Ectodermal cell (in vitro differentiated cells): ENCODE measurements around the gene MAD1L1.
"Not testable (repeated sequence)": the region's sequence is repeated elsewhere in the genome, so short reads cannot be mapped to it uniquely, and the experiment has no call there.

Source experiments
- H3K27ac ChIP-seq: 2 replicates; pipeline ENCODE4 v1.7.0; 2013; ENCODE audit warnings: mild to moderate bottlenecking, low read depth, low read length; ENCODE audit not compliant: insufficient read depth, poor library complexity, severe bottlenecking
- H3K27me3 ChIP-seq: 2 replicates; pipeline ENCODE4 v1.7.0; 2013; ENCODE audit warnings: mild to moderate bottlenecking, low read length; ENCODE audit not compliant: insufficient read depth, control insufficient read depth, poor library complexity, severe bottlenecking
- H3K36me3 ChIP-seq: one replicate; pipeline ENCODE4 v1.7.0; 2013; ENCODE audit warnings: low read length; ENCODE audit not compliant: control insufficient read depth, insufficient read depth
- H3K4me1 ChIP-seq: one replicate; pipeline ENCODE4 v1.7.0; 2013; ENCODE audit warnings: low read length; ENCODE audit not compliant: control insufficient read depth, insufficient read depth
- H3K4me3 ChIP-seq: 2 replicates; pipeline ENCODE4 v1.7.0; 2013; ENCODE audit warnings: low read depth, low read length, control low read depth; ENCODE audit not compliant: insufficient read depth
- H3K9me3 ChIP-seq: 2 replicates; pipeline ENCODE4 v1.7.0; 2013; ENCODE audit warnings: mild to moderate bottlenecking, low read length, moderate library complexity; ENCODE audit not compliant: control insufficient read depth
- WGBS, 2 experiments: methylation state at CpG; one replicate each; pipeline ENCODE4 v1.1.7; 2013; ENCODE audit warnings: missing lambda C conversion rate in 2 of 2; 5-methylcytosine and 5-hydroxymethylcytosine counted together

Gene MAD1L1

DNA sequence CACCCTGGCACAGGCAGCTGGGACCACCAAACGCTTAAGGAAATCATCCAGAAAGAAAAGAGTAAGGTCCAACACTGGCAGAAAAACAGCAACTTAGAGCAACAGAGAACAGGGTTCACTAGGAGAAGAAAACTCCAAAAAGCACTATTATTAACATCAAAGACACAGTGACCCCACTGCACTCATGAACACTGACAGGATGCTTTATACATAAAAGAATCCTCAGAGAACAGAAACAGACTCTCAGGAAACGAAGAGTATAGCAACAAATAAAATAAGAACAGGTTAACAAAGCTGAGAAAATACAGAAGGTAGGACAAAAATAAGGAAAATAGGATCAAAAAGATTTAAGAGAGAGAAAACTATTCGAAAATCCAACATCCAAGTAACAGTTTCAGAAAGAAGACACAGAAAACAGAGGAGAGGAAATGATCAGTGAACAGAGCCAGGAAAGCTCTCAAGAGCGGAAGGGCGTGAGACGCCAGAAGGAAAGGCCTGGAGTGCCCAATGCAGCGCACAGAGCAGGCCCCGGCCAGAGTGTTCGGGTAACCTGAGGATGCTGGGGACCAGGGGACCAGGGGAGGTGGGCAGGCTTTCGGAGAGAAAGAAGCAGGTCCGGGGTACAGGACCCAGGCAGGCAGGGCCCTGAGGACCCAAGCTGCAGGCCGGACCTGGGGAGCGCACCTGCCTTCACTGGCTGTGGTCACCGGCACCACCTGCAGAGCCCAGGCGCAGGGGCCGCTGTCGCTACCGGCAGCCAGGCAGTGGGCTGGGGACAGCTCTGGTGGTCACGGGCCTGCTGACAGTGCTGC lies 258.2 kb downstream of the MAD1L1 start:
- no peak overlapping the region for H3K4me3 ChIP-seq
- H3K27me3 ChIP-seq = no peaks in the 10 kb centered on the region
- 92% methylated on average over 19 of the region's 19 CpGs for WGBS, 2 experiments
- no peaks in the 10 kb centered on the region for H3K4me1 ChIP-seq
- no peaks in the 10 kb centered on the region for H3K9me3 ChIP-seq
- no peak overlapping the region for H3K27ac ChIP-seq
- no peaks in the 10 kb centered on the region for H3K36me3 ChIP-seq

DNA sequence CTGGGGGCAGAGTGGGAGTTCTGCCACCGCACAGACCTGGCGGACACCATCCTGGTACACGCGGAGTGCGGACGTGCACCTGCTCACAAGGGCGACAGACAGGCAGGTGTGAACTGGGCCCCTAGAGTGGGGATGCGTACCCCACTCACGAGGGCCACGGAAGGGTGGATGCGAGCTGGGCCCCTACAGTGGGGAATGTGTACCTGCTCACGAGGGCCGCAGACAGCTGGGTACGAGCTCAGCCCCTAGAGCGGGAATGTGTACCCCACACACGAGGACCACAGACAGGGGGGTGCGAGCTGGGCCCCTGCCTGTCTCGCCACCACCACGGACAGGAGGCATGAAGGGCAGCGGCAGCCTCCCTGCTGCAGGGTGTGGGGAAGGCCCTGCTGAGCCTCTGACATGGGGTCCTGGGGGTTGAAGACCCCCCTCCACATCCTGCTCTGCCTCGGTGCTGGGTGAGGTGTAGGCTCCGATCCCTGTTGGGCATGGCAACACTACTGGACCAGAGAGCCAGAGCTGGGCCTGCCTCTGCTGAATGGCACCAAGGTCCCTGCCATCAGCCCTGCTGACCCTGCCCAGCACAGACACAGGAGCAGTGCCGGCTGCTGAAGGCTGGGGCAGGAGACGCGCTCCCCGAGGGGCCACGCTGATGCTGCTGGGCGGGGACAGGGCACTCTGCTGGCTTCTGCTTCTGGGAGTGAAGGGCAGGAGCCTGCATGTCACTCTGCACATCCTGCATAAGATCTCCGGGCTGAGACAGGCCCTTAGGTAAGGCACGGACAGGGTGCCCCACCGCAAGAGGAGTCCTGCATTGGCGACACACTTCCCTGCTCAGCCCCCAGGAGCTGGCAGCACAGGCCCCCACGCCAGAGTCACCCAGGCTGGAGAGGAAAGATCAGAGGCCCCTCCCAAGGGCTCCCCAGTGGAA lies 259.2 kb downstream of the MAD1L1 start:
- Histone ChIP-seq H3K27me3 (no peaks in the 10 kb centered on the region), H3K4me1 (no peaks in the 10 kb centered on the region), H3K36me3 (no peaks in the 10 kb centered on the region), H3K9me3 (no peaks in the 10 kb centered on the region), H3K27ac (no peak overlapping the region), H3K4me3 (no peak overlapping the region)
- 94 to 95% methylated on average over 33 of the region's 33 CpGs for WGBS, 2 experiments

DNA sequence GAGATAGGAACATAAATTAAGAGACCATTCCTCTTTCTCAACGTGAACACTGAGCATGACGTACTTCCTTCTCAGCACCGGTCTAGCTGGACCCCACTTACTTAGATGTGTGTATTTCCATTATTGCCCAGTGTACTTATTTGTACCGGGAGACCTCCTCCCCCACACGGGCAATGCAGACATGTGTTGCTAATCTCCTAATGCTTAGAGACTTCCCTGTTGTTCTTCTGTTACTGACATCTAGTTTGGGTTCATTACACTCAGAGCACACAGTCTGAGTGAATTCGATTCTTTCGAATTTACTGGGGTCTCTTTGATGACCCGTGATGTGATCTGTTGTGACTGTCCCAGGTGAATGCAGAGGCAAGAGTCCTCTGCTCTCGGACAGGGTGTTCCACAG lies 260.0 kb downstream of the MAD1L1 start:
- H3K4me3 ChIP-seq = no peak overlapping the region
- H3K36me3 ChIP-seq = no peaks in the 10 kb centered on the region
- H3K9me3 ChIP-seq = no peaks in the 10 kb centered on the region
- no peaks in the 10 kb centered on the region for H3K27me3 ChIP-seq
- no peak overlapping the region for H3K27ac ChIP-seq
- no peaks in the 10 kb centered on the region for H3K4me1 ChIP-seq
- 95% methylated on average over 9 of the region's 9 CpGs for WGBS, 2 experiments

DNA sequence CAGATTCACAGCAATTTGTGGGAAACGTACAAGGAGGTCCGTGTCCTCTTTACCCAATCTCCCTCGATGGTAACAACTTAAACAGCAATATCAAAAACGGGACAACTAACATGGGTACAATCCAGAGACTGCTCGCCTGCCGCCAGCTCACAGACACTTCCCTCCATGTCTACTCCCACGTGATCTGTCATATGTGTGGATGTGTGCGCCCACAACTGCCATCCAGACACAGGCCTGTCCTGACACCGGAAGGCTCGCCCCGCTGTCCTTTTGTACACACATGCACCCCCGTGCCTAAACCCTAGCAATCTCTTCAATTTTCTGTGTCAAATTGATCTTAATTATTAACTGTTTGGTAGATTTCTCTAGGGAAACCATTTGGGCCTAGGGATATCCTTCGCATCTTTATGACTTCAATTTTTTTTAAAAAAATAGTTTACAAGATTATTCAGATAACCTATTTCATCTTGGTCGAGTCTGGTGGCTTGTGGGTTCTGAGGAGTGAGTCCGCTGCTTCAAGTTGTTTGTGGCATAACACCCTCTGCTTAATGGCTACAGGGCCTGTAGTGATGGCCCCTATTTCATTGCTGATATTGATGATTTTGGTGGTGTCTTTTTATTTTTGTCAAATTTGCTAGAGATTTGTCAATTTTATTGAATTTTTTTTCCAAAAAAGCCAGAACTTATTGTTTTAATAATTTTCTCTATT lies 260.6 kb downstream of the MAD1L1 start:
- Histone ChIP-seq H3K36me3 (no peaks in the 10 kb centered on the region), H3K27me3 (no peaks in the 10 kb centered on the region), H3K27ac (no peak overlapping the region), H3K4me1 (no peaks in the 10 kb centered on the region), H3K9me3 (no peaks in the 10 kb centered on the region), H3K4me3 (no peak overlapping the region)
- 95 to 96% methylated on average over 14 to 15 of the region's 15 CpGs for WGBS, 2 experiments

DNA sequence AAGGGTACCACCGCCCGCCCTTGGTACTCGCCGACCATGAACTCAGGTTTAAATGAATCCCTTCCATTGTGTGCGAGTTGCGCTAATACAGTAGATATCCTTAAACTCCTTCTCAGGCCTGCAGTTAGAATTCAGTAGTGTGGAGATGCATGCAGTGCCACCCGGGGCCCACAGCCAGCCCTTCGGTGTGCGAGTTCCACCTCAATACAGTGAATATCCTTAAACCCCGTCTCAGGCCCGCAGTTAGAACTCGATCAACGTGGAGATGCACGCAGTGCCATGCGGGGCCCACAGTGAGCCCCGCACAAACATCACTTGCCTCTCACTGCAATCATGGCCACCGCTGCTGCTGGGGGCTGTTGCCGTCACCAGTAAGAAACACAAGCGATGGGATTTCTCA lies 261.9 kb downstream of the MAD1L1 start:
- WGBS, 2 experiments = 95% methylated on average over 19 of the region's 19 CpGs
- Histone ChIP-seq H3K27ac (no peak overlapping the region), H3K4me1 (no peaks in the 10 kb centered on the region), H3K9me3 (no peaks in the 10 kb centered on the region), H3K4me3 (no peak overlapping the region), H3K36me3 (no peaks in the 10 kb centered on the region), H3K27me3 (no peaks in the 10 kb centered on the region)

DNA sequence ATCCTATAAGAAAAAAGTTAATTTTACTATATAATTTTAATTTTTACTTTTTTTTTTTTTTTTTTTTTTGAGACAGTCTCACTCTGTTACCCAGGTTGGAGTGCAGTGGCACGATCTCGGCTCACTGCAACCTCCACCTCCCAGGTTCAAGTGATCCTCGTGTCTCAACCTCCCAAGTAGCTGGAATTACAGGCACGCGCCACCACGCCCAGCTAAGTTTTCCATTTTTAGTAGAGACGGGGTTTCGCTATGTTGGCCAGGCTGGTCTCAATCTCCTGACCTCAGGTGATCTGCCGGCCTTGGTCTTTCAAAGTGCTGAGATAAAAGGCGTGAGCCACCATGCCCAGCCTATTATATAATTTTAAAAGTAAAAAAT lies 262.5 kb downstream of the MAD1L1 start:
- H3K27me3 ChIP-seq, H3K4me1 ChIP-seq, H3K27ac ChIP-seq, H3K4me3 ChIP-seq, H3K9me3 ChIP-seq, H3K36me3 ChIP-seq: not testable (repeated sequence)
- WGBS, 2 experiments = 94 to 95% methylated on average over 10 of the region's 10 CpGs

DNA sequence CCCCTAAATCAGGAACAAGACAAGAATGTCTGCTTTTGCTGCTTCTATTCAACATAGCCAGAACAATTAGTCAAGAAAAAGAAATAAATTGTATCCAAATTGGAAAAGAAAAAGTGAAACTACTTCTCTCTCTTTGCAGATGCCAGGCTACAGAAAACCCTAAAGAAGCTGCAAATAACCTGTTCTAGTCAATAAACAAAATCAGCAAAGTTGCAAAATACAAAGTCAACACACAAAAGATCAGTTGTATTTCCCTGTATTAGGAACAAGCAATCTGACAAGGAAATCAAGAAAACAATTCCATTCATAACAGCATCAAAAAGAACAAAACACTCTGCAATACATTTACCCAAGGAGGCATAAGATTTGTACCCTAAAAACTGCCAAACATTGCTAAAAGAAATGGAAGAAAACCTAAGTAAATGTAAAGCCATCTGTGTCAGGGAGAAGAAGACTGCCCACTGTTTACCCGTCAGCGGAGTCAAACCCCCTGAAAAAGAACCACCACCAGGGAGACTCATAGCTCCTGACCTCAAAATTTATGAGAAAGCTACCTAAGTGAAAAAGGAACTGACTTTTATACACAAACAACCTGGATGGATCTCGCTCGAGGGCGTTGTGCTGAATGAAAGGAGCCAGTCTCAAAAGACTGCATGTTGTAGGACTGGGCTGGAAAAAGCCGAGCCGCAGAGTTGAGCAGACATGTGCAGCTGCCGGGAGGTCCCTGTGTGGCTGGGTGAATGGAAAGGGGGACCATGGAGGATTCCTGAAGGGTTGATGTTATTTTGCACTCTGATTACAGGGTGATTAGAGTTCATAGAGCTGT lies 263.1 kb downstream of the MAD1L1 start:
- no peaks in the 10 kb centered on the region for H3K9me3 ChIP-seq
- H3K36me3 ChIP-seq = no peaks in the 10 kb centered on the region
- H3K4me1 ChIP-seq = no peaks in the 10 kb centered on the region
- no peaks in the 10 kb centered on the region for H3K27me3 ChIP-seq
- no peak overlapping the region for H3K4me3 ChIP-seq
- H3K27ac ChIP-seq = no peak overlapping the region
- WGBS, 2 experiments = 81 to 93% methylated on average over 8 of the region's 8 CpGs

DNA sequence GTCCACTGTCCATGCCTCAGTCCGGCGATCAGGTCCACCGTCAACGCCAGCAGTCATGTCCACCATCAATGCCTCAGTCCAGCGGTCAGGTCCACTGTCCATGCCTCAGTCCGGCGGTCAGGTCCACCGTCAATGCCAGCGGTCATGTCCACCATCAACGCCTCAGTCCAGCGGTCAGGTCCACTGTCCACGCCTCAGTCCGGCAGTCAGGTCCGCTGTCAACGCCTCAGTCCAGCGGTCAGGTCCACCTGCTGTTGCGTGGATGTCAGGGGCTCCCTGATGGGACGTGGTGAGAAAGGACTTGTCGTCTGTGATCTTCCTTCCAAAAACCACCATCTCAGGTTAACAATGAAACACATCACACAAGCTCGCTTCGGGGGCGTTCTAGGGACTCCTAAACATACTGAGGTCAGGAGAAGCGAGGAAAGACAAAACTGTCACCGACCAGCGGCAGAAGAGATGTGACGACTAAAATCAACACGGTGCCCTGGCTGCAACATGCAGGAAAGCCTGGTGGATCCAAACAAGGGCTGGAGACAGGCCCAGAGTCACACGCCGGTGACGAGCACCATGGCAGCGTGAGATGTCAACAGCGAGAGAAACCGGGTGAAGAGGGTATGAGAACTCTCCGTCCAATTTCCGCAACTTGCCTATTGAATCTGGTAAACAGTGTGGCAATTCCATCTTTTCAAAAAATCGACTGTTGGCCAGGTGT lies 264.2 kb downstream of the MAD1L1 start:
- Histone ChIP-seq H3K4me1 (no peaks in the 10 kb centered on the region), H3K4me3 (no peak overlapping the region), H3K27me3 (no peaks in the 10 kb centered on the region), H3K27ac (no peak overlapping the region), H3K9me3 (no peaks in the 10 kb centered on the region), H3K36me3 (no peaks in the 10 kb centered on the region)
- 96 to 97% methylated on average over 36 of the region's 36 CpGs for WGBS, 2 experiments
